Activated naive CD4-positive, alpha-beta T cell treated with anti-CD3 and anti-CD28 coated beads, Interleukin-2, amount 50 U/mL, for 72 hours (primary cell): ENCODE measurements around the gene PIK3C2B. TPM values are rescaled to one million over a fixed set of nuclear protein-coding genes. Genes with fewer than 3 reads are reported as not detected.
A peak's percentile ranks its signal among the peaks of the same experiment; 100 is the strongest.
"Not testable (repeated sequence)": the region's sequence is repeated elsewhere in the genome, so short reads cannot be mapped to it uniquely, and the experiment has no call there.

Experiments used
- ATAC-seq, 2 donors: fragments of 150-1000 bp; cut with Tn5 transposase; 2 replicates each; pipeline ENCODE4 v1.10.0; 2021; ENCODE audit warnings: mild to moderate bottlenecking in 2 of 2, moderate library complexity in 2 of 2
- DNase-seq, 2 donors: peaks; one replicate each; pipeline ENCODE4 v3.0.0; 2021 to 2022; ENCODE audit warnings: low spot score in 2 of 2
- H3K27ac Mint-ChIP-seq, 2 donors: one replicate each; pipeline ENCODE4 v1.8.0; 2022; ENCODE audit warnings: mild to moderate bottlenecking in 2 of 2, mixed read lengths in 2 of 2
- H3K36me3 Mint-ChIP-seq, 2 donors: one replicate each; pipeline ENCODE4 v1.8.0; 2022; ENCODE audit warnings: mixed read lengths in 2 of 2
- H3K9me3 Mint-ChIP-seq, 2 donors: one replicate each; pipeline ENCODE4 v1.8.0; 2022; ENCODE audit warnings: mixed read lengths in 2 of 2
- total RNA-seq, 2 donors: library from RNA; stranded (reverse); gene quantifications; one replicate each; pipeline ENCODE4 v1.2.3, GENCODE V29; 2022

PIK3C2B gene
- total RNA-seq: 10 to 100 TPM; 26.3 to 65.6 TPM

- peak within 1 kb of the TSS; percentile 84 to 86 for H3K27ac Mint-ChIP-seq
- DNase-seq: peak; percentile 69 to 82
- peak; percentile 78 to 83 for ATAC-seq
These were observed at the start of gene PIK3C2B for GRCh38 chr1:204494281-204495077. TSS of gene PIK3C2B (minus strand) at chr1:204494805. CDS start at chr1:204469802, 25,003 bp downstream.

GRCh38 chr1:204544321-204544720 is 49.7 kb upstream of the PIK3C2B start:
- H3K27ac Mint-ChIP-seq: peak overlapping the region in 1 of 2 donors; percentile 55

More at GRCh38 chr1:204494281-204495077, at the start of gene PIK3C2B:
- Mint-ChIP-seq H3K36me3 (peaks cover 0 to 22% of the 10 kb centered on the region in 2 donors), H3K9me3 (no peaks in the 10 kb centered on the region)

GRCh38 chr1:204541626-204542025 is 47.0 kb upstream of the PIK3C2B start:
- H3K27ac Mint-ChIP-seq: no peak overlapping the region
- H3K36me3 Mint-ChIP-seq: peaks cover 50 to 64% of the 10 kb centered on the region in 2 donors
- no peak for ATAC-seq

More at GRCh38 chr1:204544321-204544720, 49.7 kb upstream of the PIK3C2B start:
- ATAC-seq (peak; percentile 91 to 96), DNase-seq (no peak)
- H3K36me3 Mint-ChIP-seq: peaks cover 49 to 75% of the 10 kb centered on the region in 2 donors
- peaks cover 0 to 17% of the 10 kb centered on the region in 2 donors for H3K9me3 Mint-ChIP-seq

GRCh38 chr1:204532832-204533231 is 38.2 kb upstream of the PIK3C2B start:
- H3K27ac Mint-ChIP-seq: no peak overlapping the region
- peaks cover 10 to 31% of the 10 kb centered on the region in 2 donors for H3K36me3 Mint-ChIP-seq
- no peaks in the 10 kb centered on the region for H3K9me3 Mint-ChIP-seq
- no peak for ATAC-seq
- no peak for DNase-seq

More at GRCh38 chr1:204541626-204542025, 47.0 kb upstream of the PIK3C2B start:
- peaks cover 0 to 17% of the 10 kb centered on the region in 2 donors for H3K9me3 Mint-ChIP-seq
- DNase-seq: no peak

- Mint-ChIP-seq H3K36me3 (peaks cover 4 to 30% of the 10 kb centered on the region in 2 donors), H3K27ac (peak overlapping the region in 1 of 2 donors; percentile 23), H3K9me3 (no peaks in the 10 kb centered on the region)
- ATAC-seq: peak; percentile 46 to 54
- no peak for DNase-seq
These were observed 36.3 kb upstream of the PIK3C2B start for GRCh38 chr1:204530932-204531331.

- no peak for DNase-seq
- no peak for ATAC-seq
- Mint-ChIP-seq H3K36me3 (peaks cover 9 to 42% of the 10 kb centered on the region in 2 donors), H3K27ac (peak overlapping the region in 1 of 2 donors; percentile 68), H3K9me3 (no peaks in the 10 kb centered on the region)
These were observed 34.8 kb upstream of the PIK3C2B start for GRCh38 chr1:204529371-204529895.

GRCh38 chr1:204528677-204529076 is 34.1 kb upstream of the PIK3C2B start:
- ATAC-seq: no peak
- H3K27ac Mint-ChIP-seq: peak overlapping the region in 1 of 2 donors; percentile 14
- peaks cover 14 to 48% of the 10 kb centered on the region in 2 donors for H3K36me3 Mint-ChIP-seq
- peaks cover 4% of the 10 kb centered on the region in 2 donors for H3K9me3 Mint-ChIP-seq
- no peak for DNase-seq

GRCh38 chr1:204528241-204528640 is 33.6 kb upstream of the PIK3C2B start:
- ATAC-seq: no peak
- H3K27ac Mint-ChIP-seq: no peak overlapping the region
- H3K36me3 Mint-ChIP-seq: peaks cover 17 to 51% of the 10 kb centered on the region in 2 donors
- DNase-seq: no peak
- peaks cover 6% of the 10 kb centered on the region in 2 donors for H3K9me3 Mint-ChIP-seq

- peaks cover 31 to 54% of the 10 kb centered on the region in 2 donors for H3K36me3 Mint-ChIP-seq
- peak; percentile 36 to 45 for ATAC-seq
- peak overlapping the region; percentile 67 to 92 for H3K27ac Mint-ChIP-seq
- peaks cover 6 to 11% of the 10 kb centered on the region in 2 donors for H3K9me3 Mint-ChIP-seq
- DNase-seq: no peak
These were observed 30.4 kb upstream of the PIK3C2B start for GRCh38 chr1:204524986-204525385.

- DNase-seq (no peak), ATAC-seq (peak in 1 of 2 donors; percentile 43)
- H3K9me3 Mint-ChIP-seq: peaks cover 6 to 11% of the 10 kb centered on the region in 2 donors
- peaks cover 37 to 59% of the 10 kb centered on the region in 2 donors for H3K36me3 Mint-ChIP-seq
- H3K27ac Mint-ChIP-seq: peak overlapping the region; percentile 37 to 92
These were observed 29.1 kb upstream of the PIK3C2B start for GRCh38 chr1:204523605-204524215.

- Mint-ChIP-seq H3K27ac (peak overlapping the region; percentile 29 to 84), H3K36me3 (peaks cover 42 to 64% of the 10 kb centered on the region in 2 donors), H3K9me3 (peaks cover 6 to 11% of the 10 kb centered on the region in 2 donors)
- not testable (repeated sequence) for DNase-seq, ATAC-seq
These were observed 27.4 kb upstream of the PIK3C2B start for GRCh38 chr1:204521941-204522521.

GRCh38 chr1:204520834-204521709 is 26.5 kb upstream of the PIK3C2B start:
- Mint-ChIP-seq H3K36me3 (peaks cover 42 to 56% of the 10 kb centered on the region in 2 donors), H3K27ac (peak overlapping the region; percentile 70 to 84), H3K9me3 (peaks cover 6 to 11% of the 10 kb centered on the region in 2 donors)
- ATAC-seq: peak; percentile 57 to 75
- peak in 1 of 2 donors; percentile 49 for DNase-seq

GRCh38 chr1:204517382-204517781 is 22.8 kb upstream of the PIK3C2B start:
- Mint-ChIP-seq H3K36me3 (peaks cover 25 to 28% of the 10 kb centered on the region in 2 donors), H3K27ac (peak overlapping the region in 1 of 2 donors; percentile 52)
- peak; percentile 10 to 76 for DNase-seq
- not testable (repeated sequence) for ATAC-seq, H3K9me3 Mint-ChIP-seq

- Mint-ChIP-seq H3K36me3 (peaks cover 16 to 18% of the 10 kb centered on the region in 2 donors), H3K27ac (no peak within 1 kb of the TSS), H3K9me3 (no peaks in the 10 kb centered on the region)
- DNase-seq (peak; percentile 92 to 95), ATAC-seq (peak; percentile 87 to 89)
These were observed 21.7 kb upstream of the PIK3C2B start, which contains the start of gene MDM4 for GRCh38 chr1:204516180-204516879. TSS of gene MDM4 (plus strand) at chr1:204516406. CDS start at chr1:204525519, 9,113 bp downstream.

GRCh38 chr1:204514828-204515227 is 20.2 kb upstream of the PIK3C2B start:
- ATAC-seq (no peak), DNase-seq (no peak)
- Mint-ChIP-seq H3K9me3 (no peaks in the 10 kb centered on the region), H3K27ac (peak overlapping the region in 1 of 2 donors; percentile 44), H3K36me3 (peaks cover 10 to 11% of the 10 kb centered on the region in 2 donors)
